Caco-2 (cell line): ENCODE data around the gene CCK. TPM values are rescaled to one million over a fixed set of nuclear protein-coding genes. Genes with fewer than 3 reads are reported as not detected.

Experiments
- BruUV-seq: library from RNA; stranded (reverse); fragments of 400-500 nt; replicated peaks from 2 replicates; lab custom pipeline; 2021; lab: Mats Ljungman, UMichigan
- CTCF ChIA-PET: fragments of 300-600 bp; sonication (Branson Sonifier 250); formaldehyde crosslinking; loops from one replicate; lab custom pipeline; 2022; ENCODE audit warnings: antibody characterized with exemption; lab: Charles Lee
- POLR2A ChIA-PET: fragments of 300-600 bp; sonication (Branson Sonifier 250); formaldehyde crosslinking; loops from one replicate; lab custom pipeline; 2022; ENCODE audit warnings: antibody characterized with exemption; lab: Charles Lee
- DNase-seq, 2 experiments: peaks; one replicate each; pipeline versions ENCODE4 v3.0.0 to v3.0.0-alpha.2; 2020 to 2022
- H3K27me3 ChIP-seq: replicated peaks from 2 replicates; pipeline ENCODE4 v1.6.0; 2011; ENCODE audit warnings: low read length; ENCODE audit not compliant: control insufficient read depth, insufficient read depth
- H3K36me3 ChIP-seq: 2 replicates; pipeline ENCODE4 v1.5.1; 2011; ENCODE audit warnings: low read length; ENCODE audit not compliant: control insufficient read depth, insufficient read depth
- H3K4me1 ChIP-seq: fragments of 250-450 bp; sonication (Bioruptor Pico); 2 replicates; pipeline ENCODE4 v1.5.1; 2020; ENCODE audit warnings: mild to moderate bottlenecking
- H3K4me3 ChIP-seq: 2 replicates; pipeline ENCODE4 v1.5.1; 2011; ENCODE audit warnings: low read depth, mild to moderate bottlenecking, control low read depth, low read length
- H3K9me3 ChIP-seq: fragments of 250-450 bp; sonication (Bioruptor Pico); 2 replicates; pipeline ENCODE4 v1.5.1; 2020; ENCODE audit warnings: mild to moderate bottlenecking, moderate library complexity
- H3K27ac Mint-ChIP-seq: one replicate; pipeline ENCODE4 v1.8.0; 2022; ENCODE audit warnings: mixed read lengths; ENCODE audit not compliant: unreplicated experiment
- H3K27me3 Mint-ChIP-seq: one replicate; pipeline ENCODE4 v1.8.0; 2022; ENCODE audit warnings: mixed read lengths; ENCODE audit not compliant: insufficient read depth, unreplicated experiment
- H3K36me3 Mint-ChIP-seq: one replicate; pipeline ENCODE4 v1.8.0; 2022; ENCODE audit warnings: mild to moderate bottlenecking, mixed read lengths; ENCODE audit not compliant: insufficient read depth, unreplicated experiment
- H3K4me1 Mint-ChIP-seq: one replicate; pipeline ENCODE4 v1.8.0; 2022; ENCODE audit warnings: low read depth, mixed read lengths; ENCODE audit not compliant: unreplicated experiment
- H3K4me3 Mint-ChIP-seq: one replicate; pipeline ENCODE4 v1.8.0; 2022; ENCODE audit warnings: mild to moderate bottlenecking, moderate library complexity, mixed read lengths; ENCODE audit not compliant: unreplicated experiment
- H3K9me3 Mint-ChIP-seq: one replicate; pipeline ENCODE4 v1.8.0; 2022; ENCODE audit warnings: mixed read lengths; ENCODE audit not compliant: unreplicated experiment
- CTCF ChIP-seq, 2 experiments: fragments of 200-600 bp in 1 of 2; IDR thresholded peaks; 1 replicate in 1 of 2; 2 replicates in 1 of 2; pipeline versions ENCODE4 v1.5.1 to v1.8.0; 2011 to 2022; ENCODE audit warnings: antibody characterized with exemption in 1 of 2, control low read depth in 1 of 2, inconsistent platforms in 1 of 2, low read depth in 1 of 2, low read length in 1 of 2, mild to moderate bottlenecking in 1 of 2, moderate library complexity in 1 of 2; ENCODE audit not compliant: insufficient read depth in 1 of 2, severe bottlenecking in 1 of 2, unreplicated experiment in 1 of 2
- intact Hi-C: fragments of 100-400 bp; cut with micrococcal nuclease; formaldehyde crosslinking; loops from one replicate; pipeline ENCODE4 v1.10.0; 2022; ENCODE audit not compliant: unreplicated experiment
- total RNA-seq: library from RNA; stranded (reverse); gene quantifications from 2 replicates; pipeline ENCODE4 v1.2.3, GENCODE V29; 2022

CCK gene
- total RNA-seq, 1 experiment from 2014 or later, result not detected

DNA sequence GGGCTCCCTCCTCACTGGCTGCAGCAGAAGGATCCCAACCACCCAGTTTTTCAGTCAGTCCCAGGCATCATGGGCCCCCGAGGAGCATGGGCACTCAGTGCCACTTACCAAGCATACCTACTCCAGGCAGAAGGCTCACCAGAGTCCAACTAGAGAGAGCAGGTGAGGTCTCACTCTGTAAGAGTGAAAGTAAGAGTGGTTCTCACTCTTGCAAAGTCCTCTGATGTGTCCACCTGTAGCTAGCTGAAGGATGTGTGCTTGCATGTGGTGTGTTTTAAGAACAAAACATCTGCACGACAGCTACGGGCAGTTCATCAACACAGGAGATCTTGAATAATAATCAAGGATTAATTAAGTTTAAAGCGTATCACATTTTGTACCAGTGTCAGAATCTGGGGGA is 49.7 kb downstream of the CCK start:
- Histone ChIP-seq H3K27me3 (no peaks in the 10 kb centered on the region), H3K36me3 (peaks cover 1% of the 10 kb centered on the region), H3K9me3 (no peaks in the 10 kb centered on the region), H3K4me3 (no peak overlapping the region), H3K4me1 (no peaks in the 10 kb centered on the region)
- CTCF ChIA-PET, result no interaction called here
- Mint-ChIP-seq H3K27me3 (no peaks in the 10 kb centered on the region), H3K9me3 (no peaks in the 10 kb centered on the region), H3K36me3 (peaks cover 21% of the 10 kb centered on the region), H3K27ac (no peak overlapping the region), H3K4me3 (no peak overlapping the region), H3K4me1 (no peaks in the 10 kb centered on the region)
- BruUV-seq, result no TSS peak
- intact Hi-C loops, result no loop called here
- no peak for TF ChIP-seq CTCF (IDR thresholded peaks at IDR 0.05; ENCODE audit: insufficient read depth in 1 of 2, low read depth in 1 of 2, low read length in 1 of 2, severe bottlenecking in 1 of 2, unreplicated experiment in 1 of 2)
- no peak for DNase-seq
- POLR2A ChIA-PET, result no interaction called here

DNA sequence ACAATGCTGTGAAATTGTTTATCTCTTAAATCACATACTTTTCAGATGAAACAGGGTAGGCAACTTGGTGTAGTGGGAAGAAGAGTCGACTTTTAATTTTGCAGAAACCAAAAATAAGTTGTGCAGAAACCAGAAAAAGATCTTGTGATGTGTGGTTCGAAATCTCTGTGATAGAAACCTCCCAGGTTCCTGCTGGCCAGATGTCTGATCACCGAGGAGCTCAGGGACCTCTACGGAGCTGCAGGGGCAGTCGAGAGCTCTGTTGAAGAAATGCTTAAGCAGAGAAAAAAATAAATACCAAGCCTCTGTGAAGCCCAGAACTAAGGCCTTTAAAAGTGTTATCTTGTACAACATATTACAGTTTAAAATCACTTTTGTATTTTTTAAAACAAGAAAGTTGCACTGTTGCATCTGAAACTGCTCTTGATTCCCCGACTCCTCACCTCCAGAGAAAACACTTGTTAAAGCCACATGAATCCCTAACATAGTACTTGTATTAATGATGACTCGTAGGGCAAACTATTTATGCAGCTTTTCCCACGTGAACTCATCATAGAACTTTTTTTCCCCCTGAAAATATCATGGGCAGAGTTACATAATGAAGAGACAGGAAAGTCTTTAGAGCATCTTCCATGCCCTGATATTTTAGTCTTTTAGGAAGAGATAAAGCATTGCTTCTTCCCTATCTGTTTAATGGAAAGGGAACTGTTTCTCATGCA is 51.3 kb downstream of the CCK start:
- POLR2A ChIA-PET, result no interaction called here
- Mint-ChIP-seq H3K27ac (no peak overlapping the region), H3K9me3 (peaks cover under 1% of the 10 kb centered on the region), H3K4me1 (no peaks in the 10 kb centered on the region), H3K27me3 (no peaks in the 10 kb centered on the region), H3K4me3 (no peak overlapping the region), H3K36me3 (peaks cover 22% of the 10 kb centered on the region)
- Histone ChIP-seq H3K4me3 (no peak overlapping the region), H3K4me1 (peaks cover 10% of the 10 kb centered on the region), H3K27me3 (no peaks in the 10 kb centered on the region), H3K36me3 (peaks cover 1% of the 10 kb centered on the region), H3K9me3 (no peaks in the 10 kb centered on the region)
- no peak for DNase-seq
- intact Hi-C loops, result no loop called here
- TF ChIP-seq CTCF (IDR thresholded peaks at IDR 0.05; ENCODE audit: insufficient read depth in 1 of 2, low read depth in 1 of 2, low read length in 1 of 2, severe bottlenecking in 1 of 2, unreplicated experiment in 1 of 2), result no peak
- no TSS peak for BruUV-seq
- CTCF ChIA-PET, result interaction anchor here (1.0 kb wide), 1 partner anchor 97 kb away, joined by 3 read pairs; no protein-coding TSS in a partner anchor

DNA sequence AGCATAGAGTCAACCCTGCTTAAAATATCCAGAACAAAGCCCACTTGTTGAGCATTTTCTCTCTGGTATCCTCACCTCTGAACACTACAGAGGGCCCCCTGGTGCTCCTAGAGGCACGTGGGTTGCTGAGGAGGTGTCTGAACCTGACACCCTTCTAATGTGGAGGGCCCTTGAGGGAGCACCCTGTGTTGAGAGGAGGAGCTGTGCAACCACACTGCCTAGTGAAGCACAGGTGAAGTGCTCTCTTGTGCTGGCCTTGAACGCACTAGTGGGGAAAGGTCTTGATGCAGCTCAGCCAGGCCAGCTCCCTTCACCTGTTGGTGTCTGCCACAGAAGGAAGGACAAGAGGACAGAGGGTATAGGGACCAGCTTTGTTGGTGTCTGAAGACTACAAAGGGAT is 51.9 kb downstream of the CCK start:
- BruUV-seq, result no TSS peak
- peaks cover 10% of the 10 kb centered on the region for H3K4me1 ChIP-seq
- peaks cover 1% of the 10 kb centered on the region for H3K36me3 ChIP-seq
- Mint-ChIP-seq H3K36me3 (peaks cover 29% of the 10 kb centered on the region), H3K27ac (no peak overlapping the region), H3K27me3 (no peaks in the 10 kb centered on the region), H3K9me3 (peaks cover 7% of the 10 kb centered on the region), H3K4me1 (no peaks in the 10 kb centered on the region), H3K4me3 (no peak overlapping the region)
- no peak overlapping the region for H3K4me3 ChIP-seq
- no peak for TF ChIP-seq CTCF (IDR thresholded peaks at IDR 0.05; ENCODE audit: insufficient read depth in 1 of 2, low read depth in 1 of 2, low read length in 1 of 2, severe bottlenecking in 1 of 2, unreplicated experiment in 1 of 2)
- intact Hi-C loops, result no loop called here
- DNase-seq, result no peak
- ChIA-PET POLR2A (no interaction called here), CTCF (no interaction called here)
- no peaks in the 10 kb centered on the region for H3K9me3 ChIP-seq
- no peaks in the 10 kb centered on the region for H3K27me3 ChIP-seq
